Glutamatergic neuron (in vitro differentiated cells): Measurements from ENCODE around the gene TPSD1. TPM values are rescaled to one million over a fixed set of nuclear protein-coding genes. Genes with fewer than 3 reads are reported as not detected.

Experiments
- DNase-seq: peaks from one replicate; pipeline ENCODE4 v3.0.0; 2022
- H3K27ac Mint-ChIP-seq: one replicate; pipeline ENCODE4 v1.8.0; 2020; ENCODE audit warnings: mild to moderate bottlenecking, mixed read lengths, inconsistent platforms; ENCODE audit not compliant: unreplicated experiment
- H3K27me3 Mint-ChIP-seq: one replicate; pipeline ENCODE4 v1.8.0; 2020; ENCODE audit warnings: mild to moderate bottlenecking, moderate library complexity, mixed read lengths, inconsistent platforms; ENCODE audit not compliant: unreplicated experiment
- H3K36me3 Mint-ChIP-seq: one replicate; pipeline ENCODE4 v1.8.0; 2020; ENCODE audit warnings: mild to moderate bottlenecking, mixed read lengths, inconsistent platforms; ENCODE audit not compliant: unreplicated experiment
- H3K4me1 Mint-ChIP-seq: one replicate; pipeline ENCODE4 v1.8.0; 2020; ENCODE audit warnings: mild to moderate bottlenecking, low read depth, mixed read lengths, inconsistent platforms; ENCODE audit not compliant: unreplicated experiment
- H3K4me3 Mint-ChIP-seq: one replicate; pipeline ENCODE4 v1.8.0; 2020; ENCODE audit warnings: mild to moderate bottlenecking, mixed read lengths, inconsistent platforms; ENCODE audit not compliant: unreplicated experiment
- H3K9me3 Mint-ChIP-seq: one replicate; pipeline ENCODE4 v1.8.0; 2020; ENCODE audit warnings: mild to moderate bottlenecking, moderate library complexity, mixed read lengths, inconsistent platforms; ENCODE audit not compliant: unreplicated experiment
- CTCF ChIP-seq: fragments of 200-600 bp; sonication (generic); IDR thresholded peaks from one replicate; pipeline ENCODE4 v1.5.0; 2021; ENCODE audit not compliant: partially characterized antibody, unreplicated experiment
- total RNA-seq: library from RNA; stranded (reverse); fragmentation: NEBNext Ultra II Directional; extraction: Animal tissue kit (Norgen Biotek cat#: 25700); gene quantifications from one replicate; pipeline ENCODE4 v1.2.1, GENCODE V29; 2021; ENCODE audit not compliant: unreplicated experiment

TPSD1 gene
- total RNA-seq, 1 donor from 2014 or later: not detected

GRCh38 chr16:1256874-1257322, 1.0 kb downstream of the TPSD1 start:
- H3K27me3 Mint-ChIP-seq: peaks cover 8% of the 10 kb centered on the region
- no peak overlapping the region for H3K4me3 Mint-ChIP-seq

GRCh38 chr16:1257561-1258224, 1.8 kb downstream of the TPSD1 start:
- Mint-ChIP-seq H3K4me1 (peaks cover 2% of the 10 kb centered on the region), H3K4me3 (no peak overlapping the region), H3K9me3 (peaks cover 2% of the 10 kb centered on the region), H3K27ac (no peak overlapping the region), H3K27me3 (peaks cover 13% of the 10 kb centered on the region), H3K36me3 (no peaks in the 10 kb centered on the region)
- no peak for DNase-seq
- no peak for TF ChIP-seq CTCF

More at GRCh38 chr16:1256874-1257322, 1.0 kb downstream of the TPSD1 start:
- H3K9me3 Mint-ChIP-seq: peaks cover under 1% of the 10 kb centered on the region
- no peaks in the 10 kb centered on the region for H3K36me3 Mint-ChIP-seq
- peaks cover 2% of the 10 kb centered on the region for H3K4me1 Mint-ChIP-seq
- TF ChIP-seq CTCF: no peak
- DNase-seq: no peak
- no peak overlapping the region for H3K27ac Mint-ChIP-seq

GRCh38 chr16:1258225-1258600, 2.3 kb downstream of the TPSD1 start:
- H3K27ac Mint-ChIP-seq: no peak overlapping the region
- H3K27me3 Mint-ChIP-seq: peaks cover 13% of the 10 kb centered on the region
- H3K9me3 Mint-ChIP-seq: peaks cover 2% of the 10 kb centered on the region
- DNase-seq: no peak
- no peak overlapping the region for H3K4me3 Mint-ChIP-seq
- no peaks in the 10 kb centered on the region for H3K36me3 Mint-ChIP-seq
- H3K4me1 Mint-ChIP-seq: peaks cover 2% of the 10 kb centered on the region
- TF ChIP-seq CTCF: no peak

GRCh38 chr16:1258906-1259759, 3.3 kb downstream of the TPSD1 start:
- Mint-ChIP-seq H3K36me3 (no peaks in the 10 kb centered on the region), H3K27ac (no peak overlapping the region), H3K4me3 (no peak overlapping the region), H3K27me3 (peaks cover 13% of the 10 kb centered on the region), H3K4me1 (peaks cover 2% of the 10 kb centered on the region), H3K9me3 (peaks cover 2% of the 10 kb centered on the region)
- TF ChIP-seq CTCF: no peak
- no peak for DNase-seq

GRCh38 chr16:1259760-1260068, 3.8 kb downstream of the TPSD1 start:
- peaks cover 6% of the 10 kb centered on the region for H3K4me1 Mint-ChIP-seq
- H3K27ac Mint-ChIP-seq: no peak overlapping the region
- H3K9me3 Mint-ChIP-seq: peaks cover 4% of the 10 kb centered on the region
- H3K36me3 Mint-ChIP-seq: no peaks in the 10 kb centered on the region
- TF ChIP-seq CTCF: no peak
- H3K27me3 Mint-ChIP-seq: peaks cover 17% of the 10 kb centered on the region
- no peak for DNase-seq
- no peak overlapping the region for H3K4me3 Mint-ChIP-seq
